ENCODE results near the gene CORO7. TPM values are rescaled to one million over a fixed set of nuclear protein-coding genes. Genes with fewer than 3 reads are reported as not detected.
A peak's percentile ranks its signal among the peaks of the same experiment; 100 is the strongest.

The CORO7 gene
- polyA plus RNA-seq, 1 donor from 2014 or later: 57.6 TPM

DNA sequence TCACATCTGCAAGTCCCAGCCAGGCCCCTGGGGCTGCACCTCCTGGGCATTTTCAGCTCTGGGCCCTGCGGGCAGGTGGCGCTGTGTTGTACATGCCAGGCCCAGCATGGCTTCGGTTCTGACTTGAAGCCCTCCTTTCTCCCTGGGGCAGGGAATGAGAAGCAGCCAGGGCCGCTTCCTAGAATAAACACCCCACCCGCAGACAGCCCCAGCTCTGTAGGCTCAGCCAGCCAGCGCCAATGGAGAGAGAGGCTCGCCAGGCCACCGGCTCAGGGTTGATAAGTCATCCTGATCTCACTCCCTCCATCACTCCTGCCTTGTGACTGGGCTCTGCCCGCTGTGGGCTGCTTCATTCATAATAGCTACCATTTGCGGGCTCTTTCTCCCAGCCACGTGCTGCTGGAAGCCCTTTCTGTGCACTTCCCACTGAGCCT, 106.5 kb downstream of the CORO7 start:
- no peaks in the 10 kb centered on the region for H4K20me1 ChIP-seq (ENCODE audit: insufficient read depth)
- no peaks in the 10 kb centered on the region for H3K27me3 ChIP-seq (ENCODE audit: insufficient read depth, low read depth, low read length)
- H3K9me2 ChIP-seq (ENCODE audit: insufficient read depth, low read length): no peaks in the 10 kb centered on the region
- no peak overlapping the region for H3K9ac ChIP-seq (ENCODE audit: low read length)
- H3K4me3 ChIP-seq (ENCODE audit: low read length): no peak overlapping the region
- H3F3A ChIP-seq (ENCODE audit: insufficient read depth, low read length, poor library complexity, severe bottlenecking): no peaks in the 10 kb centered on the region
- H3K79me2 ChIP-seq (replicated peaks; ENCODE audit: insufficient read depth, low read length): no peaks in the 10 kb centered on the region
- no peak overlapping the region for H2AFZ ChIP-seq (ENCODE audit: low read depth, low read length)
- no peaks in the 10 kb centered on the region for H3K9me3 ChIP-seq (ENCODE audit: low read length)
- no peaks in the 10 kb centered on the region for H3K36me3 ChIP-seq (ENCODE audit: insufficient read depth, low read length)
- no peak for TF ChIP-seq TAF1 (IDR thresholded peaks at IDR 0.05; ENCODE audit: low read depth)
- TF ChIP-seq, protein P1, sequence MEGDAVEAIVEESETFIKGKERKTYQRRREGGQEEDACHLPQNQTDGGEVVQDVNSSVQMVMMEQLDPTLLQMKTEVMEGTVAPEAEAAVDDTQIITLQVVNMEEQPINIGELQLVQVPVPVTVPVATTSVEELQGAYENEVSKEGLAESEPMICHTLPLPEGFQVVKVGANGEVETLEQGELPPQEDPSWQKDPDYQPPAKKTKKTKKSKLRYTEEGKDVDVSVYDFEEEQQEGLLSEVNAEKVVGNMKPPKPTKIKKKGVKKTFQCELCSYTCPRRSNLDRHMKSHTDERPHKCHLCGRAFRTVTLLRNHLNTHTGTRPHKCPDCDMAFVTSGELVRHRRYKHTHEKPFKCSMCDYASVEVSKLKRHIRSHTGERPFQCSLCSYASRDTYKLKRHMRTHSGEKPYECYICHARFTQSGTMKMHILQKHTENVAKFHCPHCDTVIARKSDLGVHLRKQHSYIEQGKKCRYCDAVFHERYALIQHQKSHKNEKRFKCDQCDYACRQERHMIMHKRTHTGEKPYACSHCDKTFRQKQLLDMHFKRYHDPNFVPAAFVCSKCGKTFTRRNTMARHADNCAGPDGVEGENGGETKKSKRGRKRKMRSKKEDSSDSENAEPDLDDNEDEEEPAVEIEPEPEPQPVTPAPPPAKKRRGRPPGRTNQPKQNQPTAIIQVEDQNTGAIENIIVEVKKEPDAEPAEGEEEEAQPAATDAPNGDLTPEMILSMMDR (IDR thresholded peaks at IDR 0.05; ENCODE audit: poor library complexity, severe bottlenecking): peak; percentile 37
- no peak overlapping the region for H3K27ac ChIP-seq (ENCODE audit: low read length)
- no peak overlapping the region for H3K4me2 ChIP-seq (ENCODE audit: low read length)

DNA sequence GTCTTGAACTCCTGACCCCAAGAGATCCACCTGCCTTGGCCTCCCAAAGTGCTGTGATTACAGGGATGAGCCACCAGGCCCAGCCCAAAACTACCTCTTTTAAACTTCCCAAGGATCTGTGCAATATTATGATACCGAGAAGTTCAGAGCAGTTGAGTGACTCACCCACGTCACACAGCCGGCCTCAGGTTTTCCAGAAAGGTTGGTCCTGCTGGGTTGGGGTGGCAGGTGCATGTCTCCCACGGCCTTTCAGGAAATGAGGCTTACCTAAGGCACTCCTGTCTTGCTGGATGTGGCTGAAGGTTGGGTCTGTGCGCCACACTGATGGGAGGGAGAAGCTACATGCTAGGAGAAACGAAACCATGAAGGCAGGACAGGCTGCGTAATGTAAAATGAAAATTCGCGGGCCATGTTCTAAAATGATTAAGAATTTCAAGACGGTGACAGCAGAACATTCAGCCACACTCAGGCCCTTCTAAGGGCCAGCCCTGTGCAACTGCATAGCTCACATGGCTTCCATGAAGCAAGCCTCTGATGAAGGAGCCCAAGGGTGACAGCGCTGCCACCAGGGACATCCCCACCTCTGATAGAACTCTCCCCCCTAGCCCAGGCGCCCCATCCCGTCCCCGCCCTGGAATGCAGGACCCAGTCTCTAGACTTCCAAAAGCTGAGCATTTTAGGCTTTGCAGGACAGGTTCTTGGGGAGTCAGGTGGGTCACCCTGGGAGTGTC, 107.1 kb downstream of the CORO7 start:
- Histone ChIP-seq H3K4me2 (ENCODE audit: low read length) (no peak overlapping the region), H3K9me2 (ENCODE audit: insufficient read depth, low read length) (no peaks in the 10 kb centered on the region), H4K20me1 (ENCODE audit: insufficient read depth) (no peaks in the 10 kb centered on the region), H3K27me3 (ENCODE audit: insufficient read depth, low read depth, low read length) (no peaks in the 10 kb centered on the region), H3K9ac (ENCODE audit: low read length) (no peak overlapping the region), H3F3A (ENCODE audit: insufficient read depth, low read length, poor library complexity, severe bottlenecking) (no peaks in the 10 kb centered on the region), H3K36me3 (ENCODE audit: insufficient read depth, low read length) (no peaks in the 10 kb centered on the region), H2AFZ (ENCODE audit: low read depth, low read length) (no peak overlapping the region), H3K79me2 (replicated peaks; ENCODE audit: insufficient read depth, low read length) (no peaks in the 10 kb centered on the region), H3K27ac (ENCODE audit: low read length) (no peak overlapping the region), H3K9me3 (ENCODE audit: low read length) (no peaks in the 10 kb centered on the region), H3K4me3 (ENCODE audit: low read length) (no peak overlapping the region)
- no peak for TF ChIP-seq TAF1 (IDR thresholded peaks at IDR 0.05; ENCODE audit: low read depth)
- TF ChIP-seq POLR2AphosphoS5 (IDR thresholded peaks at IDR 0.05): no peak
- no peak for TF ChIP-seq EP300 (conservative IDR thresholded peaks at IDR 0.05; ENCODE audit: poor library complexity, severe bottlenecking)
- no peak for TF ChIP-seq RAD21 (conservative IDR thresholded peaks at IDR 0.05)
- TF ChIP-seq EZH2 (IDR thresholded peaks at IDR 0.05; ENCODE audit: borderline replicate concordance, insufficient read depth, low read length, poor library complexity, severe bottlenecking): no peak

DNA sequence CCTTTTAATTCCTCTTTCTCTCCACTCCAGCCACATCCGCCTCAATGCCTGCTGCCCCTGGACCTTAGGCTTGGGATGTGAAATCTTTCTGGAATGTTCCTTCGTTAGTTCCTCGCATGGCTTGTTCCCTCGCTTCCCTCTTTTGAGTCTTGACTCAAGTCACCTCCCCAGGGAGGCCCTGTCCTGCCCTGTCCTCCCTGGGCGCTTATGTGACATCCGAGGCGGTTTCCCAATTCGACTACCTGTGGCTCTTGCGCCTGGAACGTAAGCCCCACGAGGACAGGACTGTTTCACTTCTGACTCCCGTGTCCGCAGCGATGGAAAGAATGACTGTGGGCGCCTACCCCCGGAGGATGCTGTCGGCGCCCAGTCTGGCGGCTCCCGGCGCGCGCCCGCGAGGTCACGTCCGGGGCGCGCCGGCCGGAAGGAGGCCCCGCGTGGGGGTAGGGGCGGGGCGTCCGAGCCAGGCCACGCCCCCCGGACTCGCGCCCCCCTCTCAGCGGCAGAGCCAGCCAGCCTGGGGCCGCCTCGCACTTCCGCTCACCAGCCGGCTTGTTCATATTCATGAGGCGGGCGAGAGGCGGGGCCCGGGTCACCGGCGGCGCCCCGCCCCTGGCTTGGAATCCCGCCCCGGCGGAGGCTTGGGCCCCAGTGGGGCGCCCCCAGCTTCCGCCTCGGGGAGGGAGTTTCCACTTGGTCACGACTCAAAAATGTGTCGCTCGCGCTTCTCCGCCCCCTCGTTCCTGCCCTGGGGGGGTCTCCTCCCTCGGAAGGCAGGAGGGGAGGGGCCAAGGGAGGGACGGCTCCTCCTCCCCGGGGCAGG, 109.0 kb downstream of the CORO7 start:
- Histone ChIP-seq H3K4me2 (ENCODE audit: low read length) (no peak overlapping the region), H3K9me3 (ENCODE audit: low read length) (no peaks in the 10 kb centered on the region), H3K36me3 (ENCODE audit: insufficient read depth, low read length) (no peaks in the 10 kb centered on the region), H3K27me3 (ENCODE audit: insufficient read depth, low read depth, low read length) (no peaks in the 10 kb centered on the region), H3K9me2 (ENCODE audit: insufficient read depth, low read length) (no peaks in the 10 kb centered on the region), H3K9ac (ENCODE audit: low read length) (peak overlapping the region; percentile 64), H3F3A (ENCODE audit: insufficient read depth, low read length, poor library complexity, severe bottlenecking) (no peaks in the 10 kb centered on the region), H3K79me2 (replicated peaks; ENCODE audit: insufficient read depth, low read length) (no peaks in the 10 kb centered on the region), H3K4me3 (ENCODE audit: low read length) (peak overlapping the region; percentile 59), H2AFZ (ENCODE audit: low read depth, low read length) (no peak overlapping the region), H4K20me1 (ENCODE audit: insufficient read depth) (no peaks in the 10 kb centered on the region), H3K27ac (ENCODE audit: low read length) (peak overlapping the region; percentile 68)
- TF ChIP-seq, protein P1 (IDR thresholded peaks at IDR 0.05; ENCODE audit: poor library complexity, severe bottlenecking): no peak
- TF ChIP-seq EZH2 (IDR thresholded peaks at IDR 0.05; ENCODE audit: borderline replicate concordance, insufficient read depth, low read length, poor library complexity, severe bottlenecking) (no peak), RAD21 (conservative IDR thresholded peaks at IDR 0.05) (no peak), TAF1 (IDR thresholded peaks at IDR 0.05; ENCODE audit: low read depth) (no peak), MXI1 (conservative IDR thresholded peaks at IDR 0.05; ENCODE audit: poor library complexity, severe bottlenecking) (no peak), SMC3 (conservative IDR thresholded peaks at IDR 0.05; ENCODE audit: poor library complexity) (no peak), EP300 (conservative IDR thresholded peaks at IDR 0.05; ENCODE audit: poor library complexity, severe bottlenecking) (no peak), POLR2AphosphoS5 (IDR thresholded peaks at IDR 0.05) (no peak)
- TF ChIP-seq, protein P2, sequence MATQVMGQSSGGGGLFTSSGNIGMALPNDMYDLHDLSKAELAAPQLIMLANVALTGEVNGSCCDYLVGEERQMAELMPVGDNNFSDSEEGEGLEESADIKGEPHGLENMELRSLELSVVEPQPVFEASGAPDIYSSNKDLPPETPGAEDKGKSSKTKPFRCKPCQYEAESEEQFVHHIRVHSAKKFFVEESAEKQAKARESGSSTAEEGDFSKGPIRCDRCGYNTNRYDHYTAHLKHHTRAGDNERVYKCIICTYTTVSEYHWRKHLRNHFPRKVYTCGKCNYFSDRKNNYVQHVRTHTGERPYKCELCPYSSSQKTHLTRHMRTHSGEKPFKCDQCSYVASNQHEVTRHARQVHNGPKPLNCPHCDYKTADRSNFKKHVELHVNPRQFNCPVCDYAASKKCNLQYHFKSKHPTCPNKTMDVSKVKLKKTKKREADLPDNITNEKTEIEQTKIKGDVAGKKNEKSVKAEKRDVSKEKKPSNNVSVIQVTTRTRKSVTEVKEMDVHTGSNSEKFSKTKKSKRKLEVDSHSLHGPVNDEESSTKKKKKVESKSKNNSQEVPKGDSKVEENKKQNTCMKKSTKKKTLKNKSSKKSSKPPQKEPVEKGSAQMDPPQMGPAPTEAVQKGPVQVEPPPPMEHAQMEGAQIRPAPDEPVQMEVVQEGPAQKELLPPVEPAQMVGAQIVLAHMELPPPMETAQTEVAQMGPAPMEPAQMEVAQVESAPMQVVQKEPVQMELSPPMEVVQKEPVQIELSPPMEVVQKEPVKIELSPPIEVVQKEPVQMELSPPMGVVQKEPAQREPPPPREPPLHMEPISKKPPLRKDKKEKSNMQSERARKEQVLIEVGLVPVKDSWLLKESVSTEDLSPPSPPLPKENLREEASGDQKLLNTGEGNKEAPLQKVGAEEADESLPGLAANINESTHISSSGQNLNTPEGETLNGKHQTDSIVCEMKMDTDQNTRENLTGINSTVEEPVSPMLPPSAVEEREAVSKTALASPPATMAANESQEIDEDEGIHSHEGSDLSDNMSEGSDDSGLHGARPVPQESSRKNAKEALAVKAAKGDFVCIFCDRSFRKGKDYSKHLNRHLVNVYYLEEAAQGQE (IDR thresholded peaks at IDR 0.05; ENCODE audit: borderline replicate concordance): no peak

Data from neural cell (in vitro differentiated cells).